Activated CD8-positive, alpha-beta T cell treated with anti-CD3 and anti-CD28 coated beads for 36 hours (primary cell): ENCODE data around the gene AP1S1. TPM values are rescaled to one million over a fixed set of nuclear protein-coding genes. Genes with fewer than 3 reads are reported as not detected.

Source experiments
- ATAC-seq: fragments of 200-7000 bp; cut with Tn5 transposase; one replicate; pipeline ENCODE4 v1.10.0; 2021; ENCODE audit warnings: mild to moderate bottlenecking, moderate library complexity
- CTCF ChIA-PET: fragments of 350-600 bp; sonication (Branson Sonifier 250); formaldehyde crosslinking; loops from one replicate; lab custom pipeline; 2021; ENCODE audit warnings: antibody characterized with exemption; lab: Charles Lee
- POLR2A ChIA-PET: fragments of 350-600 bp; sonication (Branson Sonifier 250); formaldehyde crosslinking; loops from one replicate; lab custom pipeline; 2021; ENCODE audit warnings: antibody characterized with exemption; lab: Charles Lee
- DNase-seq: peaks from one replicate; pipeline ENCODE4 v3.0.0-alpha.2; 2020
- H3K27ac Mint-ChIP-seq: one replicate; pipeline ENCODE4 v1.8.0; 2021; ENCODE audit warnings: mild to moderate bottlenecking, mixed read lengths
- H3K27me3 Mint-ChIP-seq: one replicate; pipeline ENCODE4 v1.8.0; 2021; ENCODE audit warnings: mixed read lengths
- H3K36me3 Mint-ChIP-seq: one replicate; pipeline ENCODE4 v1.8.0; 2021; ENCODE audit warnings: low read depth, mixed read lengths
- H3K4me1 Mint-ChIP-seq: one replicate; pipeline ENCODE4 v1.8.0; 2021; ENCODE audit warnings: low read depth, mixed read lengths
- H3K4me3 Mint-ChIP-seq: one replicate; pipeline ENCODE4 v1.8.0; 2021; ENCODE audit warnings: mild to moderate bottlenecking, moderate library complexity, mixed read lengths
- H3K9me3 Mint-ChIP-seq: one replicate; pipeline ENCODE4 v1.8.0; 2021; ENCODE audit warnings: mixed read lengths
- CTCF ChIP-seq: fragments of 200-600 bp; IDR thresholded peaks from one replicate; pipeline ENCODE4 v1.8.0; 2022; ENCODE audit warnings: antibody characterized with exemption, mild to moderate bottlenecking
- intact Hi-C: fragments of 100-400 bp; cut with micrococcal nuclease; formaldehyde crosslinking; loops from one replicate; pipeline ENCODE4 v1.10.0; 2022
- total RNA-seq, 2 experiments: library from RNA; stranded (reverse); gene quantifications; one replicate each; pipeline ENCODE4 v1.2.3, GENCODE V29; 2021

The AP1S1 gene
- total RNA-seq, 2 experiments from 2014 or later = 35.6 to 39.5 TPM

- intact Hi-C loops = no loop called here
- Mint-ChIP-seq H3K27me3 (peaks cover 79% of the 10 kb centered on the region), H3K27ac (no peak overlapping the region), H3K36me3 (no peaks in the 10 kb centered on the region), H3K4me1 (peaks cover 74% of the 10 kb centered on the region), H3K4me3 (peak overlapping the region; percentile 42), H3K9me3 (no peaks in the 10 kb centered on the region)
- ChIA-PET POLR2A (interaction anchor here (1.2 to 1.4 kb wide), 2 partner anchors 13 to 249 kb away, joined by 3 to 5 read pairs; no protein-coding TSS in a partner anchor), CTCF (interaction anchor here (1.2 to 3.0 kb wide), 8 partner anchors 12 to 47 kb away, joined by 3 to 30 read pairs (median 9); partner anchors contain the start of gene PLOD3)
- ATAC-seq (peak; percentile 50), DNase-seq (peak; percentile 88)
- TF ChIP-seq CTCF = peak; percentile 96
These were observed 15.7 kb downstream of the AP1S1 start for GRCh38 chr7:101169838-101170551.

DNA sequence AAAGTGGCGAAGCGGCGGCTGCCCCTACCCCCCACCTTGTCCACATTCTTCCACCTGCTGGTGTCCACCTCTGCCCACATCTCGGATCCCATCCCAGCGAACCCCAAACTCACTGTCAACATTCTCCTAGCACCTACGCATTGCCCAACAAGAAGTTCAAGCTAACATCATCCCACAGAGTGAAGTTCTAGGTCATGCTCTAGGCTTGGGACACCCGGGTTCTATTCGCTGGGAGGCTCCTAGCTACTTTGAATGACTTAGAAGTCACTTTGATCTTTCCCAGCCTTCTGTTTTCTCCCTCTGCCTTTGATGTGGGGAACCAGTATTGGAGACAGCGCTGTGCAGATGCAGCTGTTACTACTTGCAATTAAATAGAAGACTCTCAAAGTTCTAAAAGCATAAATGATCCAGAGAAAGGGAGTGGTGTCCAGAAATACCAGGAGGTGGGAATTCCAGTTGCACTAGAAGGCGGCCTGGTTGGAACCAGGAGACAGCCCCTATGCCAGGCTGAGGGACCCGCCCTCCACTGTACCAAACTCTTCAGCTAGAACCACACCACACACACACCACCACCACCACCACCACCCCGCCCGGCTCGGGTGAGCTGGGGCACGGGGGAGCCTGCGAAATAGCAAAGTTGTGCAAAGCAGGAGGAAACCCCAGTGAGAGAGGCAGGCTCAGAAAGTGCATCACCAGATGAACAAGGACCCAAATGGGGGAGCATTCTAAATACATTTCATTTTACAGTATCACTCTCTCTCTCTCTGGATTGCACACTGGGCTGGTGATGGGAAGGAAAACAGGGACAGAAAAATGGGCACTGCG, 16.6 kb downstream of the AP1S1 start:
- Mint-ChIP-seq H3K4me1 (peaks cover 67% of the 10 kb centered on the region), H3K9me3 (no peaks in the 10 kb centered on the region), H3K4me3 (no peak overlapping the region), H3K27me3 (peaks cover 80% of the 10 kb centered on the region), H3K27ac (no peak overlapping the region), H3K36me3 (no peaks in the 10 kb centered on the region)
- POLR2A ChIA-PET = interaction anchor here (0.9 to 1.4 kb wide), 3 partner anchors 12 to 250 kb away, joined by 3 to 5 read pairs (median 3); no protein-coding TSS in a partner anchor
- TF ChIP-seq CTCF = no peak
- DNase-seq (no peak), ATAC-seq (no peak)
- intact Hi-C loops = no loop called here
- CTCF ChIA-PET = interaction anchor here (0.6 to 3.0 kb wide), 13 partner anchors 10 to 361 kb away, joined by 3 to 30 read pairs (median 4); partner anchors contain the start of gene PLOD3

DNA sequence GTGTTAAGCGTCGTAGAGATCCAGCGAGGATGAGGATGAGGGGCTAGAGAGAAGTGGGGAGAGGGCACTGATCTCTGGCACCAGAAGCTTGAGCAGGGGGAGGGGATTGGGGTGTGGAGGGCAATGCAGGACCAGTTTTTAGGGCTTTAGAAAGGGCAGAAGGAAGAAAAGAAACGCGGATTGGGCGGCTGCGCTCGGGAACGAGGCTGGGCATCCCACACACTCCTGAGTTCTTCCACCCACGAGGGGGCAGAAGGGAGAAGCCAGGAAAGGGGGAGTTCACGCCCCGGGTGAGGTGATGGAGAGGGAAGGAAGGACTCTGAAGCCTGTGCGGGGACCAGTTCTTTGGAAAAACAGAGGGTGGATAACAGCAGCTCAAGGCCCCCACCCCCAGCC, 17.2 kb downstream of the AP1S1 start:
- ChIA-PET CTCF (interaction anchor here (0.8 to 3.0 kb wide), 10 partner anchors 9 to 277 kb away, joined by 3 to 30 read pairs (median 5); partner anchors contain the start of gene PLOD3), POLR2A (interaction anchor here (0.9 to 1.4 kb wide), 3 partner anchors 11 to 250 kb away, joined by 3 to 5 read pairs (median 3); no protein-coding TSS in a partner anchor)
- Mint-ChIP-seq H3K27me3 (peaks cover 80% of the 10 kb centered on the region), H3K4me1 (peaks cover 62% of the 10 kb centered on the region), H3K27ac (no peak overlapping the region), H3K4me3 (no peak overlapping the region), H3K9me3 (no peaks in the 10 kb centered on the region), H3K36me3 (no peaks in the 10 kb centered on the region)
- ATAC-seq (no peak), DNase-seq (no peak)
- intact Hi-C loops = no loop called here
- TF ChIP-seq CTCF = no peak

- no peak for DNase-seq
- Mint-ChIP-seq H3K4me3 (no peak overlapping the region), H3K36me3 (no peaks in the 10 kb centered on the region), H3K27me3 (peaks cover 76% of the 10 kb centered on the region), H3K4me1 (peaks cover 56% of the 10 kb centered on the region), H3K27ac (no peak overlapping the region), H3K9me3 (no peaks in the 10 kb centered on the region)
- POLR2A ChIA-PET = interaction anchor here (2.1 kb wide), 1 partner anchor 9 kb away, joined by 5 read pairs; no protein-coding TSS in a partner anchor
- CTCF ChIA-PET = interaction anchor here (1.3 to 7.7 kb wide), 8 partner anchors 9 to 110 kb away, joined by 3 to 56 read pairs (median 16); no protein-coding TSS in a partner anchor
- ATAC-seq = no peak
- intact Hi-C loops = no loop called here
- TF ChIP-seq CTCF = no peak
These were observed 18.0 kb downstream of the AP1S1 start for GRCh38 chr7:101172005-101172853.
